ENCODE data around the gene FEN1.

- TF ChIP-seq PRDM2 (tag by site-specific recombination; IDR thresholded peaks at IDR 0.05; ENCODE audit: borderline replicate concordance) (no peak), SP2 (tag by site-specific recombination; IDR thresholded peaks at IDR 0.05) (no peak), CTCF (tag by site-specific recombination; IDR thresholded peaks at IDR 0.05) (peak; percentile 63), KLF1 (tag by site-specific recombination; IDR thresholded peaks at IDR 0.05) (no peak), ZNF449 (tag by site-specific recombination; IDR thresholded peaks at IDR 0.05) (no peak), ZNF777 (tag by site-specific recombination; IDR thresholded peaks at IDR 0.05; ENCODE audit: borderline replicate concordance) (no peak), KLF16 (tag by site-specific recombination; IDR thresholded peaks at IDR 0.05) (no peak), PATZ1 (tag by site-specific recombination; IDR thresholded peaks at IDR 0.05) (0 out of 2 replicates have a peak, but pooled peaks have one; percentile 38), ZNF639 (tag by site-specific recombination; IDR thresholded peaks at IDR 0.05) (no peak)
These were observed 45.3 kb upstream of the FEN1 start for GRCh38 chr11:61747192-61747966.
